Measurements from ENCODE around the gene BFSP1.

The BFSP1 gene

GRCh38 chr20:17537959-17538358 is 6.8 kb upstream of the BFSP1 start:
- Histone ChIP-seq H3K27me3 (ENCODE audit: insufficient read depth, poor library complexity, severe bottlenecking) (no peaks in the 10 kb centered on the region), H3K27ac (replicated peaks) (no peak overlapping the region), H3K4me3 (replicated peaks; ENCODE audit: insufficient read depth, low read length) (no peak overlapping the region)
- TF ChIP-seq POLR2AphosphoS5 (IDR thresholded peaks at IDR 0.05; ENCODE audit: low read depth) (no peak), SPI1 (IDR thresholded peaks at IDR 0.05; ENCODE audit: borderline replicate concordance, low read depth) (no peak), GABPA (IDR thresholded peaks at IDR 0.05; ENCODE audit: low read depth) (no peak), CTCF (IDR thresholded peaks at IDR 0.05; ENCODE audit: insufficient read depth, low read length) (no peak), REST (IDR thresholded peaks at IDR 0.05; ENCODE audit: insufficient replicate concordance, low read depth) (no peak)
- no peak for DNase-seq (ENCODE audit: low read depth in 1 of 2, low spot score in 1 of 2)

- Histone ChIP-seq H3K27ac (replicated peaks) (no peak overlapping the region), H3K27me3 (ENCODE audit: insufficient read depth, poor library complexity, severe bottlenecking) (no peaks in the 10 kb centered on the region), H3K4me3 (replicated peaks; ENCODE audit: insufficient read depth, low read length) (no peak overlapping the region)
- DNase-seq (ENCODE audit: low read depth in 1 of 2, low spot score in 1 of 2): peak in 1 of 2 experiments; percentile 78
- no peak for TF ChIP-seq POLR2AphosphoS5 (IDR thresholded peaks at IDR 0.05; ENCODE audit: low read depth)
- TF ChIP-seq CTCF (IDR thresholded peaks at IDR 0.05; ENCODE audit: insufficient read depth, low read length): peak; percentile 78
These were observed 5.8 kb upstream of the BFSP1 start for GRCh38 chr20:17536944-17537444.

GRCh38 chr20:17534077-17534476 is 2.9 kb upstream of the BFSP1 start:
- TF ChIP-seq REST (IDR thresholded peaks at IDR 0.05; ENCODE audit: insufficient replicate concordance, low read depth) (no peak), SPI1 (IDR thresholded peaks at IDR 0.05; ENCODE audit: borderline replicate concordance, low read depth) (no peak)
- no peaks in the 10 kb centered on the region for H3K27me3 ChIP-seq (ENCODE audit: insufficient read depth, poor library complexity, severe bottlenecking)
- H3K27ac ChIP-seq (replicated peaks): no peak overlapping the region
- DNase-seq (ENCODE audit: low read depth in 1 of 2, low spot score in 1 of 2): no peak
- H3K4me3 ChIP-seq (replicated peaks; ENCODE audit: insufficient read depth, low read length): no peak overlapping the region

GRCh38 chr20:17533396-17533795 is 2.2 kb upstream of the BFSP1 start:
- no peak overlapping the region for H3K27ac ChIP-seq (replicated peaks)
- TF ChIP-seq SPI1 (IDR thresholded peaks at IDR 0.05; ENCODE audit: borderline replicate concordance, low read depth): no peak
- TF ChIP-seq POLR2AphosphoS5 (IDR thresholded peaks at IDR 0.05; ENCODE audit: low read depth): no peak
- TF ChIP-seq REST (IDR thresholded peaks at IDR 0.05; ENCODE audit: insufficient replicate concordance, low read depth): no peak

More at GRCh38 chr20:17533396-17533795, 2.2 kb upstream of the BFSP1 start:
- peak in 1 of 2 experiments; percentile 63 for DNase-seq (ENCODE audit: low read depth in 1 of 2, low spot score in 1 of 2)
- Histone ChIP-seq H3K4me3 (replicated peaks; ENCODE audit: insufficient read depth, low read length) (no peak overlapping the region), H3K27me3 (ENCODE audit: insufficient read depth, poor library complexity, severe bottlenecking) (no peaks in the 10 kb centered on the region)

Measured in HL-60 (cell line).